GM12873 (cell line): ENCODE results near the gene CFTR.

ENCODE experiments used
- CTCF ChIP-seq: IDR thresholded peaks from 2 replicates; pipeline ENCODE4 v1.5.1; 2012; ENCODE audit warnings: low read depth, mild to moderate bottlenecking, moderate library complexity, low read length, control low read depth; ENCODE audit not compliant: insufficient read depth; ENCODE audit errors: missing control alignments

The CFTR gene

GRCh38 chr7:117459735-117460134, 20.1 kb upstream of the CFTR start:
- TF ChIP-seq CTCF, result no peak

GRCh38 chr7:117468174-117468573, 11.7 kb upstream of the CFTR start:
- TF ChIP-seq CTCF, result no peak

GRCh38 chr7:117470777-117471176, 9.0 kb upstream of the CFTR start:
- TF ChIP-seq CTCF, result no peak

- TF ChIP-seq CTCF, result no peak
Observed at GRCh38 chr7:117472335-117472734, 7.5 kb upstream of the CFTR start.

GRCh38 chr7:117476557-117477215, 3.1 kb upstream of the CFTR start:
- no peak for TF ChIP-seq CTCF

GRCh38 chr7:117478836-117479224, 995 bp upstream of the CFTR start:
- no peak for TF ChIP-seq CTCF

GRCh38 chr7:117480055-117480362, 184 bp downstream of the CFTR start:
- no peak for TF ChIP-seq CTCF
